Ecto neural progenitor cell (in vitro differentiated cells): ENCODE results near the gene NAA60.
"Not testable (repeated sequence)": the region's sequence is repeated elsewhere in the genome, so short reads cannot be mapped to it uniquely, and the experiment has no call there.

Source experiments
- DNase-seq: peaks from one replicate; pipeline ENCODE4 v3.0.0-alpha.2; 2018; ENCODE audit warnings: low spot score

The NAA60 gene

DNA sequence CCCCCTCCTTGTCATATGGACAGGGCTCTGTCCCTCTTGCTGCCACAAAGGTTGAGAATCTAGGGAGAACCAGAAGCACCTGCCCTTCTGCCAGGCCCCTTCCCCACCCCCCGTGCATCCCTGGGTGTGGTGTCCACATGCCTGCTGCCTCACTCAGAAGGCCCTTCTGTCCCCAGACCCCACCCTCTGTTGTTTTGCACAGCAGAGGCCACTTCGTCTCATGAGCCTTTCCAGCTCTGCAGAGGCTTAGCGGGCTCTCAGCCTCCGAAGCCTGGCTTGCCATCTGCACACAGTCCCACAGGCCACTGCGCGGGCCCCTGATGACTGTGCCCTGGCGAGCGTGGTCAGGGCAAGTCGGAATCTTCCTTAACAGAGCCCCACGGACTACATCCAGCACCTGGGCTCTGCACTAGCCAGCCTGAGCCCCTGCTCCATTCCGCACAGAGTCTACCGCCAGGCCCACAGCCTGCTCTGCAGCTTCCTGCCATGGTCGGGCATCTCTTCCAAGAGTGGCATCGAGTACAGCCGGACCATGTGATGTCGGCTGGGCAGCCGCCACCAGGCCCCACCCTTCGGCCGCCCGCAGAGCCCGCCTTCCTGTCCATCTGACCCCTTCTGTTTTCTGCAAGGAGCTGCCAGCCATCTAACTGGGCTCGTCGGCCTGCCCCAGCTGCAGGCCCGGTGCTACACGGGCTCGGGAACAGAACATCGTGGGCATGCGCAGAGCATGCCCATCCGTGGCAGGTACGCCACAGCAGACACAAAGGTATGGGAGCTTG lies 41.0 kb downstream of the NAA60 start:
- no peak for DNase-seq

DNA sequence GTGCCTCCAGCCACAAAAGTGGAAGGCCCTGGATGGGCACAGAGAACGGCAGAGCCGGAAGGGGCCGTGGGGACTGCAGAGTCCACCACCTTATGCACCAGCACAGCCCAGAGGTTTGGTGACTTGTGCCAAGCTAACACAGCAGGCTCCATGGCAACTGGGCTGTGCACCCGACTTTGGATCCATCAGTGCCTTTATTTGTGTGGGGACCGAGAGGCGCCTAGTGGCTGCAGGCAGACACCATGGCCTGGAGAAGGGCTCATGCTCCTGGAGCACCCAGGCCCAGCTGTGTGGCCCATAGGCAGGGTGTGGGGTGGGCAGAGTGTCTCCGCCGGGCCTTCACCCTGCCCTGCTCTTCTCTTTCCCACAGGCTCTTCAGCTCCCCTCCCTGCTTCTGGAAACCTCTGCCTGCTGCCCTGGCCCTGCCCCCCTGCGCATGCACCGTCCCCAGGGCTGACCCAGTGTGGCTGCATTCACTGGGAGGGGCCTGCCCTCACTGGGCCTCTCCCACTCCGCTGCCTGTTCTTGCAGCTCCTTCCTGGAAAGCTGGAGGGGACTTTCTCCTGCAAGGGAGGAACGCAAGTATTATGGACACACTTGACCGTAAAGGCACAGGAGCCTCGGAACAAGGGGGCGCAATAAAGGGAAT lies 41.7 kb downstream of the NAA60 start:
- no peak for DNase-seq

DNA sequence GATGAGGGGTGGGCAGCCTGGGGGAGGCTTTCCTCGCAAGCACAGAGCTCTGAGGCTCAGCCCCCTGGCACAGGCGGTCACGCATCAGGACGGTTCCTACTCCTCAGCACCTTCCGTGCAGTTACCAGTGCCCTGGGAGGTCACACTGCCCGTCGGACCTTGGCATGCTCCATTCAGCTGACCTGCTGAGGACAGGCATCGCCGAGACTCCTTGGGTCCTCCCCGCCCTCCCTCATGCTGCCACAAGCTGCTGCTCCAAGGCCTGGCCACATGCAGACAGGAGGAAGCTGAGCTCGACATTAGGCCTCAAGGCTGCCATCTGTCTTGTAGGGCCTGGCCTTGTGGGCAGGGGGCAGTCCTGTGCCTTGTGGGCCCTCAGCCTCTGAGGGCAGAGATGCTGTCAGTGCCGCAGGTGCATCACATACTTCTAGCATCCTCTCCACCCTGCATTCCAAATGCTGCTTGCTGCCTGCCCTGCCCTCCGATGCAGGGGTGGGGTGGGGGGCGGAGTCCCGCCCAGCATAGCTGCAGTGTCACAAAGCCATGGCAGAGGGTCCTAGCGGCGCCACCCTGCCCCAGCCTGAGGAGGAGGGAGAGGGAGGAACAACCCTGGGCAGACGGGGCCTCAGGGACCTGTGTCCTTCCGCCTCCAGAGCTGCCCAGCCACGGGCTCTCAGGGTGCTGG lies 42.5 kb downstream of the NAA60 start:
- DNase-seq = no peak

DNA sequence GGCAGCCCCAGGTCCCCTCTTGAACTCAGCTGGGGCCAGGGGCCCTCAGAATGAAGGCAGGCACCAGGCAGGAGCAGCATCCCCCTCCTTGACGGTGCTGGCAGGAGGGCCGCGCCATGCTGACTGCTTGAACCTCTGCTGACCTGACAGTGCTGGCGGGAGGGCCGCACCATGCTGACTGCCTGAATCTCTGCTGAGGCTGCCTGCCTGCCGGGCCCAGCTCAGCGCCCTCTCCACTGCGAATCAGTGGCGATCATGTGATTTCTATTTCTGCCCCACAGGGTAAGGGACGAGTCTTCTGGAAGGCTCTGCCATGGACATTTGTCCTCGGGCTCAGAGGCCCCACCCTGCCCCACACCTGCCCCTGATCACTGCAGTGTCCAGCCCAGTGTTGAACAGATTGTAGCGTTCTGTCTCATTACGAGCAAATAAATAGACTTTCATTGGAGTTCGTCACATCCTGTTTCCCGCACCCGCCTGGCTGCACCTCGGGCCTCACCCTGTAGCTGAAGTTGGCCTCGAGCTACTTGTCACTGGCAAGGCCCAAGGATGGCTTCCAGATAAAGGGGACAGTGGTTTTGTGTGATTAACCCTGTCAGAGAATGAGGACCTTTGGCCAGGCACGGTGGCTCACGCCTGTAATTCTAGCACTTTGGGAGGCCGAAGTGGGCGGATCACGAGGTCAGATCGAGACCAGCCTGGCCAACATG lies 43.2 kb downstream of the NAA60 start:
- DNase-seq = no peak

DNA sequence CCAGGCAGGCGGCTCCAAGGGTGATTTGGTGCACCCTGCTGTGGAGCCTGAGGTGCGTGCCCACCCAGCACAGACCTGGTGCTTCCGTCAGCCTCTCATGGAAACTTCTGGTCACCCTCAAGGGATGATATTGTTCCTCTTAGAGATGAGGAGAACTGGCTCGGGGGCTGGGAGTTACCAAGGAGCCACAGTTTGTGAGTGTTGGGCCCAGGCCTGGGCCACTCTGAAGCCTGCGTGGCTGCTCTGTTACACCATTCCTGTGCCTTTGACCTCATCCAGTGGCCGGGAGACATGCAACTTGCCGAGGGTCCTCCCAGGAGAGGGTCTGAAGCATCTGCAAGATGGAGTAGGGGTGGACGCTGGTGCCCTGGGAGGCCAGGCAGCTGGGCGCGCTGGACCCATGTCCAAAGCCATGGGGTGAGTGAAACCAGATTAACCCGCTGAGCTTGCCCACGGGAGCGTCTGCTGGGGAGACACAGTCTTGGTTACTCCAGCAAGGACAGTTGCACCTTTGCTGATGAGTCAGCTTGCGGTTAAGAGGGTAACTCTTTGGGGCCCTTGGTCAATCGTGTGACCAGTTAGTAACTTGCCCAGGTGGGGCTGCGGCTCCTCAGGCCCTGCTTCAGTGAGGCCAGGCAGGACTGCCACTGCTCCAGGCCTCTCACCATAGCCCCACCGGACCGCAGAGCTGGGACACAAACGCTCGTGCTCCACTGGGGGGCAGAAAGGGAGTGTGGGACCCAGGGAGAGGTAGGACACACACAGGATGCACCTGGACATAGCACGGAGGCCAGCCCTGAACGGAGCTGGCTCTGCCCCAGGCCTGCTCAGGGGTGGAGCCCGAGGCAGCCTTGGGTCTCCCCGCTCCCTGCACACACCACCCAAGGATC lies 44.3 kb downstream of the NAA60 start:
- DNase-seq = no peak

DNA sequence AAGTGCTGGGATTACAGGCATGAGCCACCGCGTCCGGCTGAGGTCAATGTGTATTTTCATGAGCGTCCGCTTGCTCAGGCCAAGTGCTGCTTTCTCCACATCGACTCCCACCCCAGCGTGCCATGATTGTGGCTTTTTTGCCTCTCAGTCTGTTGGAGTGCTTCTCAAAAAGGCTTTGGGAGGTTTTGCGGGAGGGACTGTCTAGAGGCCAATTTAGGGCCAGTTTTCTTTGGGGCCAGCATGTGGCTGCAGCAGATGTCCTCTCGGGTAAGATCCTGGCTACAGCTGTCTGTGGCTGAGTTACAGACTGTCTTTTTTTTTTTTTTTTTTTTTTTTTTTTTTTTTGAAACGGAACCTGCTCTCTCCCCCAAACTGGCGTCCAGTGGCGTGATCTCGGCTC lies 45.3 kb downstream of the NAA60 start:
- no peak for DNase-seq

DNA sequence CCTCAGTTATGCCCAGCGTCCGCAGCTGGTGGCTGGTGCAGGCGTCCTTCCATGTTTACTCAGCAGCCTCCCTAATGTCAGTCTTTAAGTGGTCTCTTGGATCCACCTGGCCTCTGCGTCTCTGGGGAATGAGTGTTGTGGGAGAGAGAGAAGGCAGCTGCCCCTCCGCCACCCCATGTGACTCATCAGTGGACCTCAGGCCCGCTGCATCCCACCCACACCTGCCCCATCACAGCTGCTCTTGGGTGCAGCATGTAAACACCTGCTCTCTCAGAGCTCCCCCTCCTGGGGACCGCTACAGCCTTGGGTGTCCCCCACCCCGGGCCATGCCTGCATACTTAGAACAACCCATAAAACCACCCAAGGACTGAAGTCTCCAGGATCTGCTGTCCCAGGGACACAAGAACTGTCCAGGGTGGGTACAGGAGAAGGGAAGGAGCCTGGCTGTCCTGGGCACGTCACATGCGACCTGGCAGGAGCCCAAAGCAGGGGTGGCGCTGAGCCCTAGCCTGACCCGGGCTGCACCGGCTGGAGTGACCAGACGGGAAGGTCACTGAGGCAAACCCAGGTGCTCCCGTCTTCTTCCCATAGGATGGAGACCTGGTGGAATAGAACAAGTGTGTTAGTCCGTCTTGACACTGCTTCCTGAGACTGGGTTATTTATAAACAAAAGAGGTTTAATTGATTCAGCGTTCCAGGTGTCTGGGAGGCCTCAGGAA lies 47.6 kb downstream of the NAA60 start:
- DNase-seq = no peak

DNA sequence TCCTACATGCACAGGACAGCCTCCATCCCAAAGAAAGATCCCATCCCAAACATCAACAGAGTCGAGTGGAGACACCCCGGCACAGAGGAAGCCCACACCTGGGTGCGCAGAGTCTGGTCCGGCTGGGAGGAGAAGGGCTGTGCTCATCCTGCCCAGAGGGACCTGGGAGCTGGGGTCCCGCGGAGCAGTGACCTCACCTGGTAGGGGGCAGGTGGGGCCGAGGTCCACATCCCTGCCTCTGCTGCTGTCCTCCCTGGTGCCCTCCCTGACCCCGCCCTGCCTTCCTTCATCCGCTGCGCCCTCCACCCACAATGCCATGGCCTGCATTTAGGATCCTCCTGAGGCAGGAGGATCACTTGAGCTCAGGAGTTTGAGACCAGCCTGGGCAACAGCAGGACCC lies 48.9 kb downstream of the NAA60 start:
- DNase-seq = no peak

DNA sequence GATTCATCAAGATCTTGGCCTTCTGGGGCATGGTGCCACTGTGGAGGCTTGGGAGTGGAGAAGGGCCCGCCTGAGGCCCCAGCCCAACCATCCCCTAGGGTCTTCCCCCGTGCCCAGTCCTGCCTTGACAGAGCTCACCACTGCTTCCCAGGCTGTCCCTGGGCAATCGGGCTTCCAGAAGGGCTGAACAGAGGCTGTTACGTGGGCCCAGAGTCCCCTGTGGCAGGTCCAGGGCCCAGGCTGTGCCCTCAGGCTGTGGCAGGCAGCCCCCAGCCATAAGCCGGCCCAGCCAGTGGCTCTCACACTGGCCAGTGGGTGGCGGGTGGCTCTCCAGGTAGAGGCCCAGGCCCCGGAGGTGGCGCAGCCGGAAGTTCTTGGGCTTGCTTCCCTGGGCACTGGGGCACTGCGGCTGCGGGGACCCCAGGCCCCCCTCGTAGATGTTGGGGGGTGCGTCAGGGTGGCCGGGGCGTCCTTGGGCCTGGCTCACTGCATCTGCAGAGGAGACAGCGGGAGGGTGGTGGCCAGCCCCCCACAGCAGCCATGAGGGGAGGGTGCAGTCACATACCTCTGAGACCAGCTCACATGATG lies 51.0 kb downstream of the NAA60 start:
- no peak for DNase-seq

DNA sequence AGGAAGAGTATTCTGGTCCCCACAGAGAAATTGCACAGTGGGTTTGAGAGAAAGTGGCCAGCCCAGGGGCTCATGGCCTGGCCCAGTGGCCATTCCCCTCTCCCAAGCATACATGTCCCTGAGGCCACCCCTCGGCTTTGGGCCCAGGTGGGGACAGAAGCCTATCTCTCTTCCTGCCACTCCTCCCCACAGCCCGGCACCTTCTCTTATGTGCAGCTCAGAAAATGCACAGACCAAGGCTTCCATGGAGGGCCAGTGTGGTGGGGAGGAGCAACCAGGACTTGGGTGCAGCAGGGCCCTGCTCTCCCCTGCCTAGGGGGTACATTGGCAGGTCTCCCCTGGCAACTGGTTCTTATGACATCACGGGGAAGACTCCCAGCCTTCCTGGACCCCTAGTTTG lies 51.7 kb downstream of the NAA60 start, which contains the start of gene C16orf90:
TSS of gene C16orf90 (minus strand) at position 314 of the 400 bp plus-strand sequence. CDS start at position 246, 68 bp downstream.
- DNase-seq = no peak

DNA sequence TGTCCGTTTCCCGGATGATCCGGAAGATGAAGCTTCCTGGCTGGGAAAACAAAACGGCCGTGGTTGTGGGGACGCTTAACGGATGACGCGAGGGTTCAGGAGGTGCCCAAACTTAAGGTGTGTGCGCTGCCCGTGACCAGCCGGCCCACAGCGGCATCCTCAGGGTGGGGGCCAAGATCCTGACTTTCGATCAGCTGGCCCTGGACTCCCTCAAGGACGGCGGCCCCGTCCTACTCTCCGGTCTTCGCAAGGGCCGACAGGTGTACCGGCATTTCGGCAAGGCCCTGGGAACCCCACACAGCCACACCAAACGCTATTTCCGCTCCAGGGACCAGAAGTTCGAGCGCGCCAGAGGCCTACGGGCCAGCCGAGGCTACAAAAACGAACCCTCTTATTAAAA lies 52.9 kb downstream of the NAA60 start:
- DNase-seq = no peak

DNA sequence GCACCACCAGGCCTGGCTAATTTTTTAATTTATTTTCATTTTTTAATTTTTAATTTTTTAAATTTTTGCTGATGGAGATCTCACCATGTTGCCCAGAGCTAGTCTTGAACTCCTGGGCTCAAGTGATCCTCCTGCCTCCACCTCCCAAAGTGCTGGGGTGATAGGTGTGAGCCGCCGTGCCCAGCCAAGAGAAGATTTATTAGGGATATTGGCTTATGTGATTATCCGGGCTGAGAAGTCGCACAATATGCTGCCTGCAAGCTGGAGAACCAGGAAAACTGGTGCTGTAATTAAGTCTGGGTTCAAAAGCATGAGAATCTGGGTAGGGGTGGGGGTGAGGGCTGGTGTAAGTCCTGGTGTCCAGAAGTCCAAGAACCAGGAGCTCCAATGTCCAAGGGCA lies 54.3 kb downstream of the NAA60 start:
- DNase-seq = no peak

DNA sequence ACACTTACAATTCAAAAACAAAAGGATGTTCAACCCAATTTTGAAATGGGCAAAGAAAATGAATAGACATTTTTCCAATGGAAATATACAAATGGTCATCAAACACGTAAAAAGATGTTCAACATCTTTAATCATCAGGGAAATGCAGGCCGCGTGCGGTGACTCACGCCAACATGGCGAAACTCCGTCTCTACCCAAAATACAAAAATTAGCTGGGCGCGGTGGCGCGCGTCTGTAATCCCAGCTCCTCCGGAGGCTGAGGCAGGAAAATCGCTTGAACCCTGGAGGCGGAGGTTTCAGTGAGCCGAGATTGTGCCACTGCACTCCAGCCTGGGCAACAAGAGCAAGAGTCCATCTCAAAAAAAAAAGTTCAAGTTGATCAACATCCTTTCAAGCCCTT lies 55.5 kb downstream of the NAA60 start:
- DNase-seq = no peak

DNA sequence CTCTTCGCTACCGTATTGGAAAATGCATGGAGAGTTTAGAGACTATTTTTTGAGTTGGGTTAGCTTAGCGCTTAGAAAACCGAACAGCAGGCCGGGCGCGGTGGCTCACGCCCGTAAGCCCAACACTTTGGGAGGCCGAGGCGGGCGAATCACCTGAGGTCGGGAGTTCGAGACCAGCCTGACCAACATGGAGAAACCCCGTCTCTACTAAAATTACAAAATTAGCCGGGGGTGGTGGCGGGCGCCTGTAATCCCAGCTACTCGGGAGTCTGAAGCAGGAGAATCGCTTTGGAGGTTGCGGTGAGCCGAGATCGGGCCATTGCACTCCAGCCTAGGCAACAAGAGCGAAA lies 57.9 kb downstream of the NAA60 start:
- not testable (repeated sequence) for DNase-seq

DNA sequence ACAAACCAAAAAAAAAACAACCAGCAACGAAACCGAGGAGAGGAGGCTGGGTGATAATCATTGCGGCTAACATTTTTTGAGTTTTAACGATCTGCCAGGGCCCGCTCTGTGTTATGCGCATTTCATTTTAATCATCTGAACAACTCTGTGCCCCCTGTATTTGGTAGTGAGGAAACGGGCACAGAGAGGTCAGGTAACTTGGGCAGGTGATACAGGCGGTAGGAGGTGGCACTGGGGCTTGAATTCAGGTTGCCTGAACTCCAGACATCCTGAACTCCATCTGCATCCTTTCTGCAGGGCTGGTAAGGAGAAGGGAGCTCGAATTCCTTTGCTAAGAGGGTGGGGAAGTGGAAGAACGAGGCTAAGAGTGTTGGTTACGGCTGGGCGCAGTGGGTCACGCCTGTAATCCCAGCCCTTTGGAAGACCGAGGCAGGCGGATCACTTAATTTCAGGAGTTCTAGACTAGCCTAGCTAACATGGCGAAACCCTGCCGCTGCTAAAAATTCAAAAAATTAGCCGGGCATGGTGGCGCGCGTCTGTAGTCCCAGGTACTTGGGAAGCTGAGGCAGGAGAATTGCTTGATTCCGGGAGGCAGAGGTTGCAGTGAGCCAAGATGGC lies 58.4 kb downstream of the NAA60 start:
- DNase-seq = no peak

DNA sequence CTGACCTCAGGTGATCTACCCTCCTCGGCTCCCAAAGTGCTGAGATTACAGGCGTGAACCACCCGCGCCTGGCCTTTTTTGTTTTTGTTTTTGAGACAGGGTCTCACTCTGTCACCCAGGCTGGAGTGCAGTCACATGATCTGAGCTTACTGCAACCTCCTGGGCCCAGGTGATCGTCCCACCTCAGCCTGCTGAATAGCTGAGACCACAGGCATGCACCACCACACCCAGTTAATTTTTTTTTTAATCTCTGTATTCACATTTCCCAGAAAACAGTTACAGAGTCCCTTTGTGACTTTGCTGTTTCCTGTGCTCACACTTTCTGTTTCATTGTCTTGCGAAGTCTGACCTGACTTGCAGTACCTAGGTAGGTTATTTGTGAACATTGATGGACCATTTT lies 60.0 kb downstream of the NAA60 start:
- DNase-seq = no peak

DNA sequence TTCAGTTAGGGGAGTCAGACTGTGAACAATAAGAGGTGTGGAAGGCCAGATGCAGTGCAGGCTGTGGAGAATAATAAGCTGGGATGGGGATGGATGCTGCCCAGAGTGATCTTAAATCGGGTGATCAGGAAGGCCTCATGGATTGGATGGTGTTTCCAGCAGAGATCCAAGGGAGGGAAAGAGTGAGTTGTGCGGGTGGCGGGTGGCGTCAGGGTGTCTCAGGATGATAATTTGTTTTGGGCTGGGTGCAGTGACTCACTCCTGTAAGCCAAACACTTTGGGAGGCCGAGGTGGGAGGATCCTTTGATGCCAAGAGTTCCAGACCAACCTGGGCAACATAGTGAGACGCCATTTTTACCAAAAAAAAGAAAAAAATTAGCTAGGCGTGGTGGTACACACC lies 65.3 kb downstream of the NAA60 start:
- no peak for DNase-seq

DNA sequence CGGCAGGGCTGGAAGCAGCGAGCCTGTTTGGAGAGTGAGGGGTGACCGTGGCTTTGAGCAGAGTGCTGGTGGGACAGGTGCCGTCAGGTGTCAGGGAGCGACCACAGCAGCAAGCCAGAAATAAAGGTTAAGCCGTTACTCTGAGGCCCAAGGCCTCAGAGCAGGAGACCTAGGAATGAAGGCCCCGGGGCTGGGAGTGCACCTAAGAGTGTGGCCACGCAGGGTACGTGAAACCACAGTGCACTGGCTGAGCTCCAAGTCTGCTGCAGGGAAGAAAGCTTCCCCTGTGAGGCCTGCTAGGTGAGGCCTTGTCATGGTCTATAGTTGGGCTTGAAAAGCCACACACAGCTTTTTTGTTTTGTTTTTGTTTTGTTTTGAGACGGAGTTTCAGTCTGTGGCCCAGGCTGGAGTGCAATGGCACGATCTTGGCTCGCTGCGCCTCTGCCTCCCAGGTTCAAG lies 66.0 kb downstream of the NAA60 start:
- DNase-seq = no peak

DNA sequence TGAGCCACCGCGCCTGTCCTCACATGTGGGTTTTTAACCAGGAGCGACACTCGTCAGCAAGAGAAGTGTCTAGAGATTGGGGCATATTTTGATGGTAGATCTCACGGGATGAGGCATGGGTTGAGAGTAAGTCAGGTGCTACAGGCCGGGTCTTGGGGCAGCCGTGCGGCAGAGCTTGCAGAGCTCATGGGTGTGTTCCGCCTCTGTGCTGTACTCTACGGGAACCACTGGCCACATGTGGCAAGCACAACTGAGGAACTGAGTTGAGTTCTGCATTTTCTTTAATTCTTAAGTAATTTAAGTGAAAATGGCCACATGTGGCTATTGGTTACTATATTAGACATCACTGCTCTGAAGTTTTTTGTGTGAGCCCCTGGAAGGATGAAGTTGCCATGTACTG lies 66.9 kb downstream of the NAA60 start:
- DNase-seq = no peak
